Posterior cingulate gyrus (tissue), 11 donors: ENCODE measurements around the gene PHACTR1.

Experiments
- DNase-seq, 10 donors: peaks; one replicate each; pipeline versions ENCODE4 v3.0.0 to v3.0.0-alpha.2; 2020 to 2021; ENCODE audit warnings: mixed read lengths in 3 of 10
- intact Hi-C: fragments of 100-400 bp; cut with DNase I; formaldehyde crosslinking; loops from one replicate; pipeline ENCODE4 v1.15.1; 2023

PHACTR1 gene

DNA sequence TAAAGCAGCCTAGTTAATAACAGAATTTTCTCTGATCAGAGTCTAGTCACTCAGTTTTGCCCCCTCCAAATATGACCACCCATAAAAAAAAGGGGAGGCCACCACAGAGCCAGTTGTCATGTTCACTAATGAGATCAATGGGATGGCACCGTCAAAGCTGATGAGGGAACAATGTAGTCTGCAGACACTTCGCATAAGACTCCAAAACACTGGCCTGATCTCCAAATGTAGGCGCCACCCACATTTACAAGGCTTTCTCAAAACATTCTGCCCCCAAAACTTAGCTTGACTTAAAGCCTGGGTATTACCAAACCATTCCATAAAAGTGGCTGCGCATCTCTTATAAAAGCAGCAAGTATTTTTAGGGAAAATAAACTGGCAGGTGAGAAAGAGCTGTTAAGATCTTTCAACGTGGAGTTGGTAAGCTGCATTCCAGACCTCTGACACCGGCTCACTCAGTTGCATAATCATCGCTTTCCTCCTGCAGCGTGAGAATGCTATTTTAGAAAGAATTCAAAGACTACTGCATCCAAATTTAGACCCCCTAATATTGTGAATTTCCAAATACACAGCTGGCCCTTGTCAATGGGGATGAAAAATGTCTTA lies 552.4 kb downstream of the PHACTR1 start:
- no peak for DNase-seq
- intact Hi-C loops, result no loop called here

DNA sequence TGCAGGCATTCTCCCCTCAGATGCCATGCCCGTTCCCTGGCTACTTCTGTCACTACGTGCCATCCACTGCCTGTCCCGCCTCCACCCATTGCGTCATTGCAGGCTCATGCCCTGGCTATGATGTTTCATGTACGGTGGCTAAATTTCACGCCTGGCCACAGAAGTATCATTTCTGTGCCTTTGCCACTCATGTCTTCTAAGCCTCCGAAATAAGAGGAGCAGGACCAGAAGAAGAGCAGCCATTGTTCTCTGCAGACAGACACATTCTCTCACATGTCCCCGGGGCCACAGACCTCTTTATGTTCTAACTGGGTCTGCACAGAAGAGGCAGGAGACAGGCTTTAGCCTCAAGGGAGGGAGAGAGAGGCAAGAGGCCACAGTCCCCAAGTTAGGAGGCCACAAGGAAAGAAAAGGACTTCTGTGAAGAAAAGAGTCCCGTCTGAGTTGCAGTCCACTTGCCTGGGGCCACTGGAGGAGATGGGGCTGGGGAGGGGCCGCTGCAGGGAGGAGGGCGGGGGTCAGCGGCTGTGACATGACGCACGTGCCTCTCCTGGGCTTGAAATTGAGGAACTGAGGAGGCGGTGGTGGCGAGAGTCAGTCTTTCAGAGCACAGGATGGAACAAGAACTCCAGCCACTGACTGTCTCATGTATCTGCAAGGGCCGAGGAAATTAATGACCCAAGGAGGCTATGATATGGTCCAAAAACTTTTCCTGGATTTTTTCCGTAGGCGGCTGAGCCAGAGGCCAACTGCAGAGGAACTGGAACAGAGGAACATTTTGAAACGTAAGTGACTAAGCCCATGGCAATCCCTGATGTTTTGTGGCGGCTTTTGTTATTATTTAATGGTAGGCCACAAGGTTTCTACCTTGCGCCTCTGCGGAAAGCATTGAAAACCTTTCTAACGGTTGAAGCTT lies 555.8 kb downstream of the PHACTR1 start:
- DNase-seq, result no peak
- intact Hi-C loops, result no loop called here

DNA sequence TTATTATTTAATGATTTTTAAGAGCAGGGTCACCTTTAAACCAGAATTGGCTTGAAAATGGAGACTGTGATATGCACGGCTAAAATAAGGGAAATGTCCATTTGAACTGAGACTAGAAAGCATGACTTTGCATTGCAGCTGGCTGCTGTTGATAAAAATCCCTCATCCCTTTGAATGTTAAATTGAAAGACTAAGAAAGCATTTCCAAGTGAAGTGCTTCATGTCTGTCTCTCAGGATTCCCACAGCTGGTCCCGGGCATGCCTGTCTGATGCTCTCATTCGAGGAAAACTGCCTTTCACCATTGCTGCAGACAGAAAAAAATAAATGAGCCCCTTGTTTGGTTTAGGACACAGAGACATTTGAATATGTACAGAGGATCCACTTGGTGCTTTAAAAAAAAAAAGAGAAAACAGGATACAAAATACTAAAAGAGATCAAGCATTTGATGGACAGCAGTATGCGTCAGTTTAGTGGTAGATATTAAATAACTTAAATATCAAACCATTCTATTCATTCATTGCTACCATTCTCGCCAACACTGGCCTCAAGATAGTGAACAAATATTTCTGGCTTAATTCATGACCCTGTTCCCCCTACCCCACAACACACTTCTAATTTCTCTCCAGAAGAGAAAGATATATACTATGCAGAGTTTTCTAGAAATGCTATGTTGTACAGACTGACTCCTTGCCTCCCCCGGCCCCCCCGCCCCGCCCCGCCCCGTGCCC lies 556.8 kb downstream of the PHACTR1 start:
- intact Hi-C loops, result no loop called here
- no peak for DNase-seq

DNA sequence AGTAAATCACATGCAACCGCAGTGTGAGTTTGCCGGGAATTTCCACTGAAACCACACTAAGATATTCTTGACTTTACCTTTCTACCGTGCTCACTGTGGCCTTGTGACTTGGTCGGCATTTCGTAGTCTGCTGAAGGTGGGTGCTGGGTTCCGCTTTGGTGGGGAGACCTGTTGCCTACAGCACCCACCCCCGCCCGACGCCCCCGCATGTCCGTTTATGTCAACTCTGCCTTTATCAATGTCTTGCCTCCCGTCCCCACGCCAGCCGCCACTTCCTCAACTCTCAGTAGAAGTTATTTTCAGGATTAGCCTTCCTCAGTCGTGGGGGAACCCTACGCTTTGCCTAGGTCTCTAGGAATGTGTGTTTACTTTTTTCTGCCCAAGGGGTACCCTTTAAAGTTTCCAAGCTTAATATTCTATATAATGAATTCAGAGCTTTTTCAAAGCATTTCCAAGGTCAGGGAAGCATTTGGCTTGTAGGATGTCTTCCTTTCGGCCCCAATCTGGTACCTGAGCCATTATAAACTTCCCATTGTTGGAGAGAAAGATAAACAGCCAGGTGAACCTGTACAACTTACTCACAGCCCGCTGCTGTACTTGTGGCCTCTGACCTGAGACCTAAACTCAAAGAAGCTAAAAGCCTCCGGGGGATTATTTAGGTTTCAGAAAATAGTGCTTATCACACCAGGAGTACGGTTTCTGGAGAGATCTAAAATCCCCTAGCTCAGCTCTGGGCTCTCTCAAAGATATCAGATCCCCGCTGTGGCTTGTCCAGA lies 557.6 kb downstream of the PHACTR1 start:
- DNase-seq, result no peak
- intact Hi-C loops, result no loop called here

DNA sequence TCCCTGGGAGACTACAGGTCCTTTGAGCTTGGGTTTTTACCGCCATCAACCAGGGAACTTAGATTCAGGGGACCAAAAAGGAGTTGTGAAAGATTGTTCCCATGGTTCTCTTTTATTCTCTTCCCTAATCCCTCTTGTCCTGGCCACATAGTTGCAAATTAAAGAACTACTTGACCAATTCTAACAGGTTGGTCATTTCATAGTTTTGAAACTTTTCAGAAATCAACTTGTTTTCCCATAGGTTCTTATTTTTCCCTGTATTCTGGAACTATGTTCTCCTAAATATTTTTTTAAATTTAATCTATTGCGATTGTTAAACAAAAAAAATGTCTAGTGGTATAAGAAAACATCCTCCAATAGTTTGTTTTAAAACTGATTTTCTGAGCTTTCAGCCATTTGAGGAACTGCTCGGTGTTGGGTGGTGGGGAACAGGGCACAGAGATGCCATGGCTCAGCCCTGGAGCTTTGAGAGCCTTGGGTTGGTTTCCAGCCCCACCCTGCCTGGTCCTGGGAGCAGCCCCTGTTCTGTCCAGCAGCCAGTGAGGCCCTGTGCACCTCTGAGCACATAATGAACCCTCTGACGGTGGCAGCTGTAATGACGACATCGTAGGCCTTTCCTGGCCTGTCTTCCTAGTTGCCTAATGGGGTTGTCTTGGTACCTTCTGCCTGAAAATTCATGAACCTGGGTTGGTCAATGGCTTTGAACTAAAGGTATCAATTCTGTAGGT lies 558.3 kb downstream of the PHACTR1 start:
- intact Hi-C loops, result no loop called here

DNA sequence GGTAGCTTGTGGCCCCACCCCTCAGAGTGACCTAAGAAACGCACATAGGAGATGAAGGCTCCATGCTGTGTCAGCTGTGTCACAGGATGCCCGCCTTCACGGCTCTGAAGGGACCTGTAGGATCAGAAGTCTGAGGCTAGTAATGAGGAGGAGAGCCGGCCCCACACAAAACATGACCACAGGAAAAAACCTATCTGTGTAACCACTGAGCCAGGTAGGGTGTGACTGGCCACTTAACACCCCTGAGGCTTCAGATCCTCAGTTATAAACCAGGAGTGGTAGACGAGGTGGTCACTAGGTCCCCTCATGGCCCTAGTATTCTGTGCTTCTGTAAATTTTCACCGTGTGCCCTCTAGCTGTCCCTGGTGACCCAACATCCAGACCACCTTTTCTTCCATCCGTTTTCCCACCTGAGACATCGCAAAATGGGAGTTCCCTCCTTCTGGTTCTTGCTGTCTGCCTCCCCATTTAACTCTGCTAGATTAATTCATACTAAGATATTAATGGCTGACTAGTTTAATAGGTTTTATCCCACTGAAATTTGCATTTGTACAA lies 558.9 kb downstream of the PHACTR1 start:
- DNase-seq, result no peak
- intact Hi-C loops, result no loop called here

More for the DNA sequence above, 558.3 kb downstream of the PHACTR1 start:
- no peak for DNase-seq

DNA sequence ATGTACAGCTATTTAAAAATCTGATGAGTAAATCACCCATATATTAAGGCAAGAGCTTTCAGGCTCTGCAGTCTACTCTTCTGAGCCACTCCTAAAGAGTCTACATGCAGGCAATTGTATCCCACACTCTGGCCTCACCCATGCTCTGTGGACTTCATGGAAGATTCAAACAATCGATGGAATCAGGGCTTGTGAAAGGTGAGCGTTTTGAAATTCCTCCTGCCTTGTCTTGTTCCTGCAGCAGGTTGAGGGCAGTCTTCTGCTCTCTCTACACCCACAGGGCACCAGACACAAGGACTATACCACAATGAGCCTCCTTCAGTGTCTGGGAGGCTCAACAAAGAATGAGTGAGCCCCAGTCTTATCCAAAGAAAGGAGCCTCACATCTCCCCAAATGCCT lies 560.7 kb downstream of the PHACTR1 start:
- DNase-seq, result no peak
- intact Hi-C loops, result no loop called here

DNA sequence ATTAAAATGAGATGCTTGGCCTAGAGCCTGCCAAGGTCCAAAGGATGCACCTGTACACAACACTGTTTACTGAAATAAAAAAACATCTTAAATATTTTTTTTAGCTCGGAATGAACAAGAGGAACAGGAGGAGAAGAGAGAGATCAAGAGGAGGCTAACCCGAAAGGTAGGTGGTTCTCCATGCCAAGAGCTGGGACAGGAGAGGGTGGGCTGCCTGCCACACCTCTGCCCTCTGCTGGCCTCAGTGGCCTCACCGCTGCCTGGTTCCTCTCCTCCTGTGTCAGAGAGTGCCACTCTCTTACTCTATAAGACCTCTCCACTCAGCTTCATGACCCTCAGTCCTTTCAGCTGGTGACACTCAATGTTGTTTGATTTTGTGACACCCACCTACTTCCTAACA lies 561.6 kb downstream of the PHACTR1 start:
- DNase-seq, result no peak
- intact Hi-C loops, result no loop called here

DNA sequence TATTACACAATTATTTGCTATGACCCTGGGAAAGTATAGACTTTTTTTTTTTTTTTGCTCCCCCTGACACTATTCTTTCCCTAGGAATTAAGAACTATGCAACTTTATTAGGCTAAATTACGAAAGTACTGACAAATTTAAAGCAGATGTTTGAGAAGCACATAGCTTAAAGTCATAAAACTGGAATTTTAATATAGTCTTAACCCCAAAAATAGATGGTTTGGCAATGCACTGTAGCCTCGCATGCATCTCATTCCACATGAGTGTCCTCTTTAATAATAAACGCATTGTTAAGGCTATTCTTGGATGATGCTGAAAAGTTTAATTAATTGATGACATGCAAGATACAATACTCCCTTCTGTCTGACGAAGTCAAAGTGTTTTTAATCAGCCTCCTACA lies 562.4 kb downstream of the PHACTR1 start:
- intact Hi-C loops, result no loop called here
- DNase-seq, result no peak

DNA sequence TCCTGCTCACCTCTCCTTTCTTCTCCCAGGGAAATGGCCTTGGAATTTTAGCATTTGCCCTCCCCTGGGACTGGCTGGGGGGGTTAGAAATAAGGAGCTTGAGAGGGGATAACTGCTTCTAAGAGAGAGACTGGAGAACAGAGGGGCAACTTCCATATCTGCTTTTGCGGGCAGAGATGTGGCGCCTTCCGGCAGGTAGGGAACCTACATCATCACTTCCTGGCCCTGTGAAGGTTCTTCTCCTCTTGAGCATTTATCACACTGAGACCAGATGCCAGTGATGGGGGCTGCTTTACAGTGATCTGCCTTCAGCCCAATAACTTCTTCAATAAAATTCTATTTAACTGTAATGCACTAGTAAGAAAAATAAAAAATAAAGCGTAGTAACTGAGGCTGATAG lies 563.7 kb downstream of the PHACTR1 start:
- no peak for DNase-seq
- intact Hi-C loops, result no loop called here

DNA sequence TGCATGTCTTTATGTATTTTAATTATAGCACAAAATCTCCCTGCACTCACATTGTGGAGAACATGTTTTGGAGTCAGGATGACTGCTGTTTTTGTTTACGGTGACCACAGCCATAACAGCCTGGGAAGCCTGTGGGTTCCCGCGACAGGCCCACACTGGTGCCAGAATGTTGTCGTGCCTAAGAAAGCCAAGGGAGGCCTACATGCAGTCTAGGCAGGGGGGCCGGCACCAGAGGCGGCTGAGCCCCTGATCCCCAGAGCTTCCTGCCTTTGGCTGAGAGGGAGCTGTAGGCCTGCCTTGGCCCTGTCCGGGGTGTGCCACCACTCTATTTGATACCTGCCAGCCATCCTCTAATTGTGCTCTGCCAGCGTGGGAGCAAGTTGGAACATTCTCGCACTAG lies 565.1 kb downstream of the PHACTR1 start:
- DNase-seq, result no peak
- intact Hi-C loops, result no loop called here

DNA sequence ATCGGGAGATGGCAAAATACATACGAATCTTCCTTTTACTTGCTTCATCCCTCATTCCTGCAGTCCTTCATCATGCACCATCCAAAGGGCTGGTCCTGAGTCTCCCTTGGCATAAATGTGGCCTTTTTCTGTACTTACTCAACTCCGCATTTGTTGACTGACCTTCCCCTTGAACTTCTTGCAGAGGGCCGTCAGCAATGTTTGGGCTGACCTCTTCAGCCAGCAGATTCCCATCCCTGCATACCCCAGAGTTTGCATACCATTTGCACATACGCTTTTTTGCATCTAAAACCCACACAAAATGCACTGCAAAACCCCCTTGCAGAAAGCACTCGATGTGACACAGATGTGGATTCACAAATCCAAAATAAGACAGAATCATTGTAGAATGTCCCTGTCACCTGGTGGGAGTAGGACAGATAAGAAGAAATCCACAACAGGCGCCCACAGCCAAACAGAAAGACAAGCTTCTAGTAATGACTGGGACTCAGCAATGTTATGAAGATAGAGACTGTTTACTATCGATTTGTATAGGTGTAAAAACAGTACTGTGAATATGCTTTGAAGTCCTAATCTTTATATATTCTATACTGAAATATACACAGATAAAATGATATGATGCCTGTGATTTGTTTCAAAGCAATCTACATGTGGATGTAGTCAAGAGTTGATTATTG lies 566.0 kb downstream of the PHACTR1 start:
- intact Hi-C loops, result no loop called here
- DNase-seq, result no peak

DNA sequence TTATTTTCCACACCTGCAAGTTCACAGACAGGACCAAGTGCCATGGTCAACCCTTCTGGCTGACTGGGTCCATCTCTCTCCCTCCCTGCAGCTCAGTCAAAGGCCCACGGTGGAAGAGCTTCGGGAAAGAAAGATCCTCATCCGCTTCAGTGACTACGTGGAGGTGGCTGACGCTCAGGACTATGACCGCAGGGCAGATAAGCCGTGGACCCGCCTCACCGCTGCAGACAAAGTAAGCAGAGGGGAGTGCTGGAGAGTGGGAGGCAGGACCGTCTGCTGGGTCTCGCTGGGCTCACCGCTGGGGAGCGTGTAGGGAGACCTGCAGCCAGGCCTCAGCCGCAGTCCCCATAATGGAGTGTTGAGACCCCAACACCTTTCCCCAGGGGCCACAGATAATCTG lies 566.8 kb downstream of the PHACTR1 start:
- intact Hi-C loops, result no loop called here
- no peak for DNase-seq

DNA sequence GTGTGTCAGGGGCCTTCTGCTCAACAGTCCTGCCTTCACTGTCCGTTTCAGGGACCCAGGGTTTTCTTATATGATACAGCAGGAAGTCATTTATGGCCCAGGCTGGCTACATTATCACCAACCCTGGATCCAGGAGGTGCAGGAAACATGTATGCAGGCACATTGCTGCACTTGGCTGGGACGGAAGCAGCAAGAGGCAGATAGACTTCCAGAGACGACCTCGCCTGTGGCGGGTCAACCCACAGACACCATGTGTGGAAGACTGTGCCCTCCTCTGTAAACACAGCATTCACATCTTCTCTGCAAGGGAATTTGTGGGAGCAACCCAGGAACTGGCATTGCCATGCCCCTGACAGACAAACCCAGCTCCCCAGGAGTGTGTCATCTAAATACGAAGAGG lies 568.1 kb downstream of the PHACTR1 start:
- no peak for DNase-seq
- intact Hi-C loops, result no loop called here

DNA sequence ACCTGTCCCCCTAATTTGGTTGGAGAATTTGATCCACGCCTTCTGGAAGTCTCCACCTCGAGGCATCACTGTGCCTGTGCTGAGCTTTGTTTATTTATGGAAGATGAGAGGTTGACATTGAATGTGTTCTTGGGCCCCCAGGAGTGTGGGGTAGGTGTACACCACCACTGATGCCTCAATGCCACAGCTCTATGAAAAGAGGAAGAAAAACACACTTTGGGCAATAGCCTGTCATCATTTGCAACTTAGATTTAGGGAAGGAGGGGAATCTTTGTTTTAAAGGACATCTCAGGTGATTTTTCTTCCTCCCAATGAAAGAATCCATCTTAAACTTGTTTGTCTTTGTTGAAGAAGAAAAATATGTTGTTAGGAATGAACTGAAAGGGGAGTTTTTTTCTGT lies 569.1 kb downstream of the PHACTR1 start:
- intact Hi-C loops, result no loop called here
- DNase-seq, result no peak

DNA sequence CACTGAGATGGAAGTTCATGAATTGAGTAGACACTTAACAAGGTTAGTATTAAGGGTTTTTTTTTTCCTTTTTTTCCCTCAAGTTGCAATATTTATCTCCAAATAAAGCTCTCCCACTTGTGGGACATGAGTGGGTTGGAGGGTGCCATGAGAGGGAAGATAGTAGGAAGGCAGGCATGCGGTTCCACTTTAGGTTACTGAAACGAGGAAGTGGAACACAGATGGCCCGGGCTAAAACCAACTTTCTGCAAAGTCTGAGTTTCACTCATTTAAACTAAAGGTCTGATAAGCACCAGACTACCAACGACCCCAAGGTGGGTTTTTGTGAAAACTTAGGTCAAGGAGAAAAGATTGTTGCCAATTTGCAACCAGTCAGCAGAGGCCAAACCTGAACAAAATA lies 569.6 kb downstream of the PHACTR1 start:
- DNase-seq, result no peak
- intact Hi-C loops, result no loop called here

DNA sequence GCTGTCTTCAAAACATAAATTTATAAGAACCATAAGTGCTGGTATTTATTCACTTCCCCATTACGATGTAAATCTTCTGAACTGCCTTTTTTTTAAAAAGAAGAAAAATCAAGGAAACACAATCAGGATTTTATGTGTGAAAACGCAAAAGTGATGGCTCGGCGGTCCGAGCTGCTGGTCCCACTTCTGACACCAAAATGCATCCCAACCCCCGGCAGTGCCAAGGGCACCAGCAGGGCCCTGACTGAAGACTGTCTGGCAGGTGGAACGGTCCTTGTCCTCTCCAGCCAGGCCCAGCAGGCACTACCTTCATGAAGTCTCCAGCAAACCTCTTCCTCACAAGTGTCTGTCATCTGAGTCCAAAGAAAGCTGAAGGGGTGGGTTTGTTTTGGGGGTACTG lies 570.5 kb downstream of the PHACTR1 start:
- no peak for DNase-seq
- intact Hi-C loops, result no loop called here

DNA sequence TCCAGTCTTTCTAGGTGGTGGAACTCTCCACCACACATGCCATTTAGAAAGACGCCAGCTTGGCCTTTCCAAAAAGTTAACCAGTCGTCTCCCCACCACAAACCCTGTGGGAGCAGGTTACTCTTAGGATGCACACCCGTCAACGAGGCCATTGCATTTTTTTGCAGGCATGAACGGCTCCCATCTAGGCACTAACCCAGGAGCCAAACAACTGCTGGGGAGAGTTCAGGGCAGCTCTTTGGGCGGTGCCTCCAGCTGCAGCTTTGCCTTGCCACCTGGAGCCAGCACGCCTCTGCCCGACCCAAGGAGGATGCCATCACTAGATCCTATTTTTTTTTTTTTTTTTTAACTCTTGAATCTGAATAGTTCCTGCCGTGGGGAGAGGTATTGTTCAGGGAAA lies 571.9 kb downstream of the PHACTR1 start:
- intact Hi-C loops, result no loop called here
- no peak for DNase-seq

DNA sequence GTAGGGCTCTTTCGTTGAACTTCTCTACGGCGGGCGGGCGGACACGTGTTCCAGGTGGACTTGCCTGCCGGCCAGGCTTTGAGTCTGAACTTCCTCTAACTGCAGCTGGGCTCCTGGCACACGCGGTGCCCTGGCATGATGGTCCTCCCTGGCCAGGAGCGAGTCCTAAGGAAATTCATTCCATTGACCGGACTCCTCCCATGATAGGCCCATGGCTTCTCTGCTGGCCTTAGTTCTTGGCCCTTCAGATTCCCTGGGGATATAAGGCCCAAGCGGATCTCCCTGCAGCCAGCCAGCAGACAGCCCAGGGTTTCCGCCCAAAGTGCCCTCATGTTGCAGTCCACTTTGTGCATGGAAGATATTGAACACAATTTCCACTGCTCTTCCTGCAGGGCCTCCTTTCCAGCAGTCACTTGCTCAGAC lies 572.4 kb downstream of the PHACTR1 start:
- intact Hi-C loops, result no loop called here
- no peak for DNase-seq
